OCI-LY7 (cell line): ENCODE data around the gene DCLK1. TPM values are rescaled to one million over a fixed set of nuclear protein-coding genes. Genes with fewer than 3 reads are reported as not detected.

Source experiments
- BruUV-seq: library from RNA; stranded (reverse); fragments of 400-500 nt; replicated peaks from 2 replicates; lab custom pipeline; 2021; lab: Mats Ljungman, UMichigan
- CTCF ChIA-PET: fragments of 300-600 bp; sonication (Branson Sonifier 250); formaldehyde crosslinking; loops from one replicate; lab custom pipeline; 2022; ENCODE audit warnings: antibody characterized with exemption; ENCODE audit not compliant: unreplicated experiment; lab: Charles Lee
- POLR2A ChIA-PET: fragments of 300-600 bp; sonication (Branson Sonifier 250); formaldehyde crosslinking; loops from one replicate; lab custom pipeline; 2022; ENCODE audit warnings: antibody characterized with exemption; lab: Charles Lee
- DNase-seq: peaks from one replicate; pipeline ENCODE4 v3.0.0-alpha.2; 2015; ENCODE audit warnings: low spot score
- H2AFZ ChIP-seq: fragments of 200-600 bp; sonication (generic), shearing (Covaris generic); 2 replicates; pipeline ENCODE4 v1.6.1; 2014; ENCODE audit warnings: mild to moderate bottlenecking, antibody characterized with exemption, low read length, moderate library complexity
- H3K27ac ChIP-seq: fragments of 200-600 bp; sonication (generic); 2 replicates; pipeline ENCODE4 v1.5.1; 2014; ENCODE audit warnings: mixed run types, low read depth, mild to moderate bottlenecking, moderate library complexity, low read length, inconsistent platforms; ENCODE audit not compliant: poor library complexity, severe bottlenecking
- H3K36me3 ChIP-seq: fragments of 200-600 bp; sonication (generic); 2 replicates; pipeline ENCODE4 v1.6.1; 2014; ENCODE audit warnings: mild to moderate bottlenecking, antibody characterized with exemption, low read length, moderate library complexity, mixed read lengths; ENCODE audit not compliant: insufficient read depth
- H3K4me1 ChIP-seq: fragments of 200-600 bp; sonication (generic); 2 replicates; pipeline ENCODE4 v1.5.1; 2014; ENCODE audit warnings: mild to moderate bottlenecking, low read length; ENCODE audit not compliant: insufficient read depth, poor library complexity, severe bottlenecking
- H3K4me2 ChIP-seq: fragments of 200-600 bp; sonication (generic); 2 replicates; pipeline ENCODE4 v1.6.1; 2014; ENCODE audit warnings: mild to moderate bottlenecking, low read length
- H3K4me3 ChIP-seq: fragments of 200-600 bp; sonication (generic); 2 replicates; pipeline ENCODE4 v1.5.1; 2014; ENCODE audit warnings: mild to moderate bottlenecking, low read depth, low read length; ENCODE audit not compliant: poor library complexity, severe bottlenecking
- H3K79me2 ChIP-seq: fragments of 200-600 bp; sonication (generic); 2 replicates; pipeline ENCODE4 v1.6.1; 2016; ENCODE audit warnings: low read depth, mild to moderate bottlenecking, low read length, moderate library complexity, mixed read lengths; ENCODE audit not compliant: insufficient read depth
- H3K9me2 ChIP-seq: fragments of 200-600 bp; sonication (generic); 2 replicates; pipeline ENCODE4 v1.6.1; 2016; ENCODE audit warnings: mild to moderate bottlenecking, low read length, mixed read lengths; ENCODE audit not compliant: insufficient read depth
- H3K9me3 ChIP-seq: fragments of 200-600 bp; sonication (generic); 2 replicates; pipeline ENCODE4 v1.6.1; 2014; ENCODE audit warnings: mild to moderate bottlenecking, mixed run types, low read length, mixed read lengths
- H4K20me1 ChIP-seq: fragments of 200-600 bp; sonication (generic); 2 replicates; pipeline ENCODE4 v1.6.1; 2014; ENCODE audit warnings: mild to moderate bottlenecking, antibody characterized with exemption, low read length, moderate library complexity, mixed read lengths; ENCODE audit not compliant: insufficient read depth
- CTCF ChIP-seq: fragments of 200-600 bp; sonication (generic); conservative IDR thresholded peaks from 2 replicates; pipeline ENCODE4 v1.5.1; 2014; ENCODE audit warnings: mild to moderate bottlenecking, antibody characterized with exemption, low read length, moderate library complexity, mixed read lengths
- EZH2phosphoT487 ChIP-seq: fragments of 200-600 bp; sonication (generic); IDR thresholded peaks from 2 replicates; pipeline ENCODE4 v1.6.1; 2018; ENCODE audit warnings: low read depth, borderline replicate concordance, mild to moderate bottlenecking, mixed run types, antibody characterized with exemption, low read length, moderate library complexity, mixed read lengths
- intact Hi-C: fragments of 100-400 bp; cut with micrococcal nuclease; formaldehyde crosslinking; loops from one replicate; pipeline ENCODE4 v1.10.0; 2022; ENCODE audit not compliant: unreplicated experiment
- total RNA-seq, 2 experiments: library from RNA; depleted of rRNA in 1 of 2; stranded (reverse); fragments of >200 nt in 1 of 2; shearing (Covaris generic) in 1 of 2; gene quantifications; 2 replicates each; pipeline ENCODE4 v1.2.3, GENCODE V29; 2014 to 2022

DCLK1 gene
- total RNA-seq, 2 experiments from 2014 or later: not detected

- TF ChIP-seq CTCF (no peak), EZH2phosphoT487 (no peak)
- H4K20me1 ChIP-seq: no peaks in the 10 kb centered on the region
- ChIA-PET CTCF (no interaction called here), POLR2A (no interaction called here)
- H3K4me2 ChIP-seq: no peak overlapping the region
- H3K4me1 ChIP-seq: no peaks in the 10 kb centered on the region
- H3K79me2 ChIP-seq: no peaks in the 10 kb centered on the region
- DNase-seq: no peak
- no peak overlapping the region for H2AFZ ChIP-seq
- intact Hi-C loops: no loop called here
- H3K4me3 ChIP-seq: no peak overlapping the region
- H3K36me3 ChIP-seq: no peaks in the 10 kb centered on the region
- H3K9me2 ChIP-seq: no peaks in the 10 kb centered on the region
- H3K27ac ChIP-seq: no peak overlapping the region
- H3K9me3 ChIP-seq: peaks cover 9% of the 10 kb centered on the region; the same call in 1 of the 2 replicates
- no TSS peak for BruUV-seq
Measured at GRCh38 chr13:35767256-35767976, 363.8 kb downstream of the DCLK1 start.

GRCh38 chr13:35766663-35767062 is 364.5 kb downstream of the DCLK1 start:
- no peak overlapping the region for H2AFZ ChIP-seq
- H4K20me1 ChIP-seq: no peaks in the 10 kb centered on the region
- TF ChIP-seq CTCF: no peak
- TF ChIP-seq EZH2phosphoT487: no peak
- H3K36me3 ChIP-seq: no peaks in the 10 kb centered on the region
- no peaks in the 10 kb centered on the region for H3K9me2 ChIP-seq
- H3K4me1 ChIP-seq: no peaks in the 10 kb centered on the region
- CTCF ChIA-PET: no interaction called here
- no peak overlapping the region for H3K4me3 ChIP-seq
- DNase-seq: no peak
- H3K27ac ChIP-seq: no peak overlapping the region
- no peak overlapping the region for H3K4me2 ChIP-seq
- POLR2A ChIA-PET: no interaction called here
- intact Hi-C loops: no loop called here
- BruUV-seq: no TSS peak
- peaks cover 16% of the 10 kb centered on the region; the same call in 1 of the 2 replicates for H3K9me3 ChIP-seq
- no peaks in the 10 kb centered on the region for H3K79me2 ChIP-seq

GRCh38 chr13:35765941-35766340 is 365.2 kb downstream of the DCLK1 start:
- no TSS peak for BruUV-seq
- POLR2A ChIA-PET: no interaction called here
- no peaks in the 10 kb centered on the region for H3K4me1 ChIP-seq

More at GRCh38 chr13:35765941-35766340, 365.2 kb downstream of the DCLK1 start:
- Histone ChIP-seq H3K9me3 (peaks cover 23% of the 10 kb centered on the region; the same call in 1 of the 2 replicates), H2AFZ (no peak overlapping the region), H3K4me3 (no peak overlapping the region), H3K36me3 (no peaks in the 10 kb centered on the region), H4K20me1 (no peaks in the 10 kb centered on the region), H3K79me2 (no peaks in the 10 kb centered on the region), H3K9me2 (no peaks in the 10 kb centered on the region), H3K4me2 (no peak overlapping the region), H3K27ac (no peak overlapping the region)
- intact Hi-C loops: no loop called here
- CTCF ChIA-PET: no interaction called here
- no peak for DNase-seq
- no peak for TF ChIP-seq EZH2phosphoT487
- TF ChIP-seq CTCF: no peak
